ENCODE data around the gene SLC4A1AP. TPM values are rescaled to one million over a fixed set of nuclear protein-coding genes. Genes with fewer than 3 reads are reported as not detected.

Gene SLC4A1AP
- total RNA-seq, 1 donor from 2014 or later = 20.7 TPM

DNA sequence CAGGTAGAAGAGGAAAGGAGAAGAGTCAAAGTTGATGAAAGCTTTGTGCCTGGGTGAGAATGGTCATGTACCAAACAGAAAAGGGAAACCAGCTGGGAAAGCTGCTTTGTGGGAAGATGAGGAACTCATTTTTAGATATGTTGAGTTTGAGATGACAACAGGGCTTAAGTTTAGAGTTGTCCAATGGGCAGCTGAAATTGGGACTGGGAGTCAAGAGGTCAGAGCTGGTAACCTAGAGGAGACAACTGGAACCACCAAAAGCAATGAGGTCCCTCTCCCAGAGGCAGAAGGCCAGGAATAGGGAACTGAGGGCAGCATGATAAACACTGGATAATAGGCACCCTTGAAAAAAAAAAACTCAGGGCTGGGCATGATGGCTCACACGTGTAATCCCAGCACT is 48.8 kb downstream of the SLC4A1AP start:
- no peak for ATAC-seq
- DNase-seq (ENCODE audit: low spot score) = no peak

DNA sequence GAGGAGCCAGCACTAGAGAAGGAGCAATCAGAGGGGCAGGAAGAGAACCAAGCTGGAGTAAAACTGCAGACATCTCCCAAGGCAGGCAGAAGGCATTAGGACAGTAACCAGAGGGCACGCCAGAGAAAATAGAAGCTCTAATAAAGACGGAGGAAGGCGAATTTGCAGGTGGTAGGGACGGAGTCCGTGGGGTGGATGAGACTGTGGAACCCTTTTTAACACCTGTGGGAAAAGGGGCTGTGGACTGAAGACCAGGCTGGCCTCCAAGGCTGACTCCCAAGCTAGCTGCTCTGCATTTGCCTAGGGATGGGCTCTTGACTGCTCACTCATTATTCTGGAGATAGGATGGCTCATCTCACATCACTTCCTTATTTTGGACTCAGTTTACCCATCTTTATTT is 49.5 kb downstream of the SLC4A1AP start:
- ATAC-seq (no peak), DNase-seq (ENCODE audit: low spot score) (no peak)
- intact Hi-C loops (cut with DNase I) = no loop called here

More for the DNA sequence above, 48.8 kb downstream of the SLC4A1AP start:
- intact Hi-C loops (cut with DNase I) = no loop called here

DNA sequence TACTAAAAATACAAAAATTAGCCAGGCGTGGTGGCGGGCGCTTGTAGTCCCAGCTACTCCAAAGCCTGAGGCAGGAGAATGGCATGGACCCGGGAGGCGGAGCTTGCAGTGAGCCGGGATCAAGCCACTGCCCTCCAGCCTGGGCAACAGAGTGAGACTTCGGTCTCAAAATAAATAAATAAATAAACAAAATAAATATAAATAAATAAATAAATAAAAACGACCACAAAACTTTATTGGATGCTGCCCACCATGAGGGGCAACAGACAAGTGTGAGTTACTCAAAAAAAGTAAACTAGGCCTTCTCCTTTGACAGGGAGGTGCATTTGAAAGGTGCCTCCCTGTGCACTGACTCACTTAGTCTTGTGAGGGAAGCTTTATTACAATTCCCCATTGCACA is 50.4 kb downstream of the SLC4A1AP start:
- ATAC-seq = no peak
- DNase-seq (ENCODE audit: low spot score) = no peak
- intact Hi-C loops (cut with DNase I) = no loop called here

DNA sequence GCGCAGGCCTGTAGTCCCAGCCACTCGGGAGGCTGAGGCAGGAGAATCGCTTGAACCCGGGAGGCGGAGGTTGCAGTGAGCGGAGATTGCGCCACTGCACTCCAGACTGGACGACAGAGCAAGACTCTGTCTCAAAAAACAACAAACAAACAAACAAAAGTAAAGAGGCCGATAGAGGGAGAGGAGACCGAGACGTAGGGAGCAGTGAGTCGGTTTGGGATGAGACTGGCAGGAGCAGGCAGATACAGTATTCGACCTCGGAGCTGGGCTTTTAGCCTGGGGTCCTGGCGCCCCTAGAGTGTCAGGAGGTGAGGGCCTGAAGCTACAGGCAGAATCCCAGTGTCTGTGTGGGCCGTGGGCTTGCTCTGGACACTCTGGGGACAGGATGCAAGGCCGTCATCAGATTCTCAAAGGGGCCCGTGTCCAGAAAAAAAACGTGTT is 51.2 kb downstream of the SLC4A1AP start:
- DNase-seq (ENCODE audit: low spot score) (no peak), ATAC-seq (peak; percentile 16)
- intact Hi-C loops (cut with DNase I) = no loop called here

DNA sequence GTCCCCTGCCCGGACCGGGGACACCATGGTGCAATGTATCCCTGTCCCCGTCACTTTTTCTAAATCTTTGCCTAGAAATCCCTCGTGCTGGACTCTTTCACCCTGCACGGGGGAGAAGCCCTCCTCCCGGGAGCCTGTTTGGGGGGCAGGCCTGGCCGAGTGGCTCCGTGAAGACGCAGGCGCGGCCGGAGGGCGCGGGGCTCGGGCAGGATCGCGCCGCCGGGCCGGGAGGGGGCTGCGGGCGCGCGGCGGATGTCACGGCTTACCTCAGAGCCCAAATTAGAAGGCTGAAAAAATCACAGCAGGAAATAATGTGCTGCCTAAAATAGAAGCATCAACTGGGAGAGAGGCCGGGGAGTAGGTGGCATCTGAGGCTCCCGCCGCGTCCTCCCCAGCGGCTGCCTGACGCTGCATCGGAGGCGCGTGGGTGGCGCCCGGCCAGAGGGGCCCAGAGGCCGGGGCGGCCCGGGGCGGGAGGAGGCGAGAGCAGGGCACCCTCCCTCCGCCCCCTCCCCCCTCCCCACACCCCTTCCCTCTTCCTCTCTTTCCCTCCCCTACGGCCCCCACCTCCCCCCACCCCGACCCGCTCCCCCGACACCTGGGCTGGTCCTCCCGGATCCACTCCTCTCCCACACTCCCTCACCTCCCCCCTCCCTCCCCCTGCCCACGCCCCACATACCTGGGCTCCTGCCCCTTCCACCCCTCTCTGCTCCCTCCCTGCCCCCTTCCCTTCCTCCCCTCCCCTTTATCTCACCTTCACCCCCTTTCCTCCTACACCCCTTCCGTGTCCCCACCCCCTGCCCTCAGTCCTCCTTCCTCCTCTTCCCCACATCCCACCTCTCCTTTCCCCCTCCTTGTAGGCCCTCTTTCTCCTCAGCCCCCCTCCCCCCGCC is 51.9 kb downstream of the SLC4A1AP start:
- peak; percentile 82 for ATAC-seq
- peak; percentile 71 for DNase-seq (ENCODE audit: low spot score)
- intact Hi-C loops (cut with DNase I) = no loop called here

DNA sequence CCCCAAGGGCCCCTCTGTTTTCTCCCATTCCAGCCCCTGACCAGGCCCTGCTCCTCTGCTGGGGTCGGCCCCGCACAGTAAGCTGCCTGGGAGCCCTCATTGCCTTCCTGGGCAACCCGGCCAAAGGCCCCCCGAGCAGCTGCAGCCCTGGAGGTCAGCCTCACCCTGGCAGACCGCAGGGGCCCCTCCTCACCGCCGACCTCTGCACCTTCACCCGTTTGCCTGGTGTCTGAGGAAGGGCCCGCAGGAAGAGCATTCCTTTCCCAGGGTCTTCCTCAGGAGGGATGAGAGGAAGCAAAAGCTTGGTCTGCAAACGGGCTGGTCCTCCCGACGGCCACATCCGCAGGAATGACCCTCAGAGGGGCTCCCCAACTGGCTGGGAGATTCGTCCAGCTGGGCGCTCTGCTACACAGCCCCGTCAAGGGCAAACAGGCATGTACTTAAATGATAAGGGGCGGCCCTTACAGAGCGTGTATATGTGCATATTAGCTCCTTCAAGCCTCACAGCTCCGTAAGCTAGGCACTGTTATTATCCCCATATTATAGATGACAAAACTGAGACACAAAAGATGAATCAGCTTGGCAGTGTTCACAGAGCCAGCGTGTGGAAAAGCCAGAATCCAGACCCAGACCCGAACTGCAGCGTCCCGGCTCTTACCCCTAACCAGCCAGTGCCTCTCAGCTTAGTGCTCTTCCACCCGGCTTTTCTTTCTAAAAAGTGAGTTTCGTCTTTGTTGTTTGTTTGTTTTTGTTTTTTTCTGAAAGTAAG is 52.8 kb downstream of the SLC4A1AP start:
- intact Hi-C loops (cut with DNase I) = no loop called here
- DNase-seq (ENCODE audit: low spot score) (no peak), ATAC-seq (peak; percentile 23)

DNA sequence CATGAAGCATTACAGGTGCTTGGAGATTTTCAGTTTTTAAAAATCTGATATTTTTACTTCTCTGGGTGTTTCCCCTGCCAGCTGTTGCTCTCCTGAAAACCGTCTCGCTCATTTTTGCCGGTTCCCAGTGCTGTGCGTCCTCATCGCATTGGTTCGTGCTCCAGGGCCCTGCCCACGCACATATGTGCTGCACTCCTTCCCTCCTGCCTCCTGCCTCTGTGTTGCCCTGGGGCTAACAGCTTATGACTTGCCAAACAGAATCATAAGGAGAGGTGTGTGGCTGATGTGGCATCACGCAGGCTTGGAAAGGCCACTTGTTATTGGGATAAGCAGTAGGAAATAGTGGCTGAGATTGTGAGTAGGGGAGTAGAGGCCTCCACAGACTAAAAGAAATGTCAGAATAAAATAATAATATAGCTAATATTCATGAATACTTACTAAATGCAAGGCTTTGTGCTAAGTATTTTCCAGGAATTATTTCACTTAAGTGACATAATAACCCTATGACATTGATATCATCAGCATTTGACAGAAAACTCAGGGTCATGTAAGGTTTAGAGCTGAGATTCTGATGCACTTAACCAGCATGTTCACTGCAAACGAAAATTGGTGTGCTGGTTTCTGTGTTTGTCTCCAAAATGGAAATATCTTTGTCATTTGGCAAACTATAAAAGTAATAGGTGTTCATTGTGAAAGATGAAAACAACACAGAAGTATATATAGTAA is 53.5 kb downstream of the SLC4A1AP start:
- no peak for DNase-seq (ENCODE audit: low spot score)
- peak; percentile 50 for ATAC-seq
- intact Hi-C loops (cut with DNase I) = no loop called here

DNA sequence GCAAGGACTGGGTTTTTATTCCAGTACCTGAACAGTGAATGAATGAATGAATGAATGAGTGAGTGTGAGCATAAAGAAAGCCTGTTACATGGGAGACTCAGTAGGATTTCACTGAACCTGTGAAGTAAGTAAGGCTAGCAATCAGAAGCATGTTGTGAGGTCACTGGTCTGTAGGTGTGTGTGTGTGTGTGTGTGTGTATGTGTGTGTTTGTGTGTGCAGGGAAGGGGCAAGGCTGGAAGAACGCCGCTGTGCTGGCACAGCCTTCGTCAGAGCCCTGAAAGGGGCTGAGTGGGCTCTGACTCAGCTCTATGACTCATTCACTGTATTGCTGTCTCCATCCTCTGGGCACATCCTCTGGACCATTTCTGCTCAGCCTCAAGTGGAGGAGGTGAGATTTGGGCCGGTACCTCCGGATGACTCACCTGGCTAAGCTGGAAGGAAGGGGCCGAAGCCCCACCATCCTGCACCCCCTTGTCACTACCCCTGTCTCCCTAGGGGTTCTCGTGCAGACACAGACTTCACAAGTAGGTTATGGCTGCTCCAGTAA is 56.4 kb downstream of the SLC4A1AP start:
- intact Hi-C loops (cut with DNase I) = loop anchor here (10.0 kb wide), 1 partner anchor 685 kb away; no protein-coding TSS in a partner anchor
- ATAC-seq (no peak), DNase-seq (ENCODE audit: low spot score) (no peak)

DNA sequence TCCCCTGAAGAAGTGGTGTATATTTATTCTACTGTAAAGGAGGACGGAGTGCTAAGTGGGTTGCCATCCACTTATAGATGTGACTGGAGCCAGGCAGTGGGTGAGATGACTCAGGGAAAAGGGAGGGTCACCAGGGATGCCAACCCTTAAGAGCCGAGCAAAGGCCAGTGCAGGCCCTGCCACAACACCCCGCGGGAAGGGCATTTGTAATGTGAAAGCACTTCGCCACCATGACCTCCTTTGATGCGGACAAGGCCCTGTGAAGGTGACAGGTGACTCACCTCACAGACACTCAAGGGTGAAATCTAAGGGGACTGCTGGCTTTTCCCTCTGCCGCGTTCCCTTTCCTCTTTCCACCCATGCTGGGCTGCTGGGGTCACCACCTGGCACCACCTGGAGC is 57.6 kb downstream of the SLC4A1AP start:
- DNase-seq (ENCODE audit: low spot score) (no peak), ATAC-seq (no peak)
- intact Hi-C loops (cut with DNase I) = loop anchor here (10.0 kb wide), 1 partner anchor 683 kb away; no protein-coding TSS in a partner anchor

DNA sequence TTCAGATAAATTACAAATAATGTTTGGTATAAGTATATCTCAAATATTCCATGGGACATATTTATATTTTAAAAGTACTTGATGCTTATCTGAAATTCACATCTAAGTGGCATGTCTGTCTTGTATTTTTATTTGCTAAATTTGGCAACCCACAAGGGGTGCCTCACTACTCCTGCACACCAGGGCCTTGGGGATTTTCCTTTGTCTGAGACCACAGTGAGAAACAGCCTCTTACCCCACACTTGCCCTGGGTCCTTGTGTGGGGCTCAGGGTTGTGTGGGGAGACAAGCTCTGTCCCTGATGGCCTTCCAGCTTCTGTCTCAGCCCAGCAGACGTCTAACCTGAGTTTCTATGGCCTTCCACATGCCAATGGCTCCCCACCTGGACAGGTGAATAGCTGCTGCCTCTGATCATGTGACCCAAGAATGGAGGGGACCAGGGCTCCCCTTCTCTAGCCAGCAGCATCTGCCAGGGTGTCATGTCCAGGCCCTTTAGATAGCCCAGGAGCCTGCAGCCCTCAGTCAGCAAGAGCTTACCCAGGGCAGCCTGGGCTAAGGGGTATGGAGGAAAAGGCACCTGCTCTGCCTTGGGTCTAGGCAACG is 58.3 kb downstream of the SLC4A1AP start:
- no peak for ATAC-seq
- intact Hi-C loops (cut with DNase I) = loop anchor here (10.0 kb wide), 1 partner anchor 683 kb away; no protein-coding TSS in a partner anchor
- DNase-seq (ENCODE audit: low spot score) = no peak

DNA sequence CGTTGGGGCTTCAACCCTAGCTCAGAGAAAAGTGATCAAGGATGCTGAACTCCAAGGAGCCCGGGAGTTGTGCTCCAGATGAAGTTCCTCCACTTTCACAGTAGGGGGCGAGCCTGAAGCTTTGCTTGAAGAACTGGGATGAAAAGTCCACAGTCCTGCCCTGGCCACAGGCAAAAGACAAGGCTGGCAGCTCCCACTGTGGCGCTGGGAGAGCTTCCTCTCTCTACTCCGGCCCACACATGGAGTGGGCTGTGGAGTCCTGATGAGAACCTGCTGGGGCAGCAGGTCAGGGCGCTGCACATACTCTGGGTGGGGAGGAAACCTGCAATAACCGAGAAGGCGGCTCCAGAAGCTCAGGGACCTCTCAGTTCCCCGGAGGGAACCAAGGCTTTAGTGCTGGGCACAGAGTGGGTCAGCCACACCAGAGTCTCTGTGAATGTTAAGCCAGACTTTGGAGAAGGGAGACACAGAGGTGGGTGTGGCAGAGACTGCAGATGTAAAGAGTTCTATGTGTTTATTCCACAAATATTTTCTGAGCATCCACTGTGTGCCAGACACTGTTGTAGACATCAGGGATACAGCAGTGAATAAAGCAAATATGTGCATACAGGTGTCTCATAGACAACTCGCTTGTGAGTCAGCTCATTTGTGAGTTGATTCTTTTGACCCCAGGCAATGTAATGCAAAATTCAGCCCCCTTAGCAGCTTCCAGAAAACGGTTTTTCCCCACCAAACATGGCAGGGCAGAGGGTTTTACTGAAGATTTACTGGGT is 59.9 kb downstream of the SLC4A1AP start:
- intact Hi-C loops (cut with DNase I) = loop anchor here (10.0 kb wide), 1 partner anchor 681 kb away; no protein-coding TSS in a partner anchor
- DNase-seq (ENCODE audit: low spot score) (peak; percentile 83), ATAC-seq (peak; percentile 83)

DNA sequence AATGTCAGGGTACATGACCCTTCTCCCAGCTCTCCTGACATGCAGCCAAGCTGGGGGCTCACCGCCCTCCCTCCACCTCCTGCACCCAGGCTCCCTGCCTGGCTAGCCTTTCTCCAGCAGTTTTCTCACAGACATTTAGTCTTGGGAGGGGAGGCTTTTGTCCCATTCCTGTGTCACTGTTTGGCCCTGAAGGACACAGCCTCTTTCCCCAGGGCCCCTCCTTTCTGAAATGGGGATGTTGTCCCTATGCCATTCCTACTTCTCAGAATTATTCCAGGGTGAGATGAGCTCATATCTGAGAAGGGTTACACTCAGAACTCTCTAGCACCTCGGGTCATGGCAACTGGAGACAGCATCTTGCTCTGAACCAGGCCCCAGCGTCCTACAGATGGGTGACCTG is 60.5 kb downstream of the SLC4A1AP start:
- ATAC-seq (no peak), DNase-seq (ENCODE audit: low spot score) (no peak)
- intact Hi-C loops (cut with DNase I) = loop anchor here (10.0 kb wide), 1 partner anchor 681 kb away; no protein-coding TSS in a partner anchor

DNA sequence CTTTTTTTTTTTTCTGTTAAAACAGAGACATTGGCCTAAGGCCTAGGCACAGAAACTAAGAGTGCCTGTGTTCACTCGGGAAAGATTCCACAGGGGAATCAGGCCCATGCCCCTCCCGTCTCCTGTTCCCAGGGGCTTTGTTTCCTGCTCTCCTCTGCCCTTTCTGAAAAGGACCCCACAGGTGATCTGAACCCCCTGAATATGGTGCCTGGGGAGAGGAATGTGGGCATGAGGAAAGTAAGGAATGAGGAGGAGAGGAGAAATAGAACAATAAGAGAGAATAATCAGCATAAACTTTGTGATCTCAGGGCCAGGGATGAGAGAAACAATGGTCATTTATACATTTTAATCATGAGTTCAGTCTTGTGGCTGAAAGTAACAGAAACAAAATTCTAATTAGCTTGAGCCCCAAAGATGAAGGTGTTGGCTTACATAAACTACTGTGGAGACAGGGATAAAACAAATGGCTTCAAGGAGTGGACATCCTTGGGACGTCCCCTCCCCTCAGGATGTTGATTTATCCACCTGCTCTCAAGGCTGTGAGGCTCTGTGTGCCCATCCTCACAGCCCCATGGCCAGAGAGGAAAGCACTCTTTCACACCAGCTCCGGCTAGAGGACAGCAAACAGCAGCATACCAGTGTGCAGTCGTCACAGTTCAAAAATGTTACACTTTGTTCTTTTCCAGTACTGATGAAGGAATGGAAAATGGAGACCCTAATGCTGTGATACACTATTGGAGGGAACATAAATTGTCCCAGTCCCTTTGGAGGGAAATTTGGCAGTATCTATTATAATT is 61.4 kb downstream of the SLC4A1AP start:
- ATAC-seq = peak; percentile 69
- intact Hi-C loops (cut with DNase I) = loop anchor here (10.0 kb wide), 1 partner anchor 680 kb away; no protein-coding TSS in a partner anchor
- no peak for DNase-seq (ENCODE audit: low spot score)

DNA sequence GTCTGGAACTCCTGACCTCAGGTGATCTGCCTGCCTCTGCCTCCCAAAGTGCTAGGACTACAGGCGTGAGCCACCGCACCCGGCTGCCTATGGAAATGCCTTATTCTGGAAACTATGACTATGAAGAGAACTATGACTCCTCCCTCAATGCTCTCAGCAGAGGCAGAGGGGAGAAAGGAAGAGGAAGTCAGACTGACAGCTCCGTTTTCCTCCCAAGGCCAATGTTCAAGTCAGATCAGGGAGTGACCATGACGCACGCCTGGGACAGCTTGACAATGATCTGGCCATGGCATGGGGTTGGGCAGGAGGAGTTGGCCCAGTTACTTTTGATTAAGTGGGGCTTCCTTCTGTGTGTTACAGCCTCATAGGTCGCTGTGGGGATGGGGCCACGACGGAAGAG is 63.6 kb downstream of the SLC4A1AP start:
- DNase-seq (ENCODE audit: low spot score) = no peak
- ATAC-seq = no peak

DNA sequence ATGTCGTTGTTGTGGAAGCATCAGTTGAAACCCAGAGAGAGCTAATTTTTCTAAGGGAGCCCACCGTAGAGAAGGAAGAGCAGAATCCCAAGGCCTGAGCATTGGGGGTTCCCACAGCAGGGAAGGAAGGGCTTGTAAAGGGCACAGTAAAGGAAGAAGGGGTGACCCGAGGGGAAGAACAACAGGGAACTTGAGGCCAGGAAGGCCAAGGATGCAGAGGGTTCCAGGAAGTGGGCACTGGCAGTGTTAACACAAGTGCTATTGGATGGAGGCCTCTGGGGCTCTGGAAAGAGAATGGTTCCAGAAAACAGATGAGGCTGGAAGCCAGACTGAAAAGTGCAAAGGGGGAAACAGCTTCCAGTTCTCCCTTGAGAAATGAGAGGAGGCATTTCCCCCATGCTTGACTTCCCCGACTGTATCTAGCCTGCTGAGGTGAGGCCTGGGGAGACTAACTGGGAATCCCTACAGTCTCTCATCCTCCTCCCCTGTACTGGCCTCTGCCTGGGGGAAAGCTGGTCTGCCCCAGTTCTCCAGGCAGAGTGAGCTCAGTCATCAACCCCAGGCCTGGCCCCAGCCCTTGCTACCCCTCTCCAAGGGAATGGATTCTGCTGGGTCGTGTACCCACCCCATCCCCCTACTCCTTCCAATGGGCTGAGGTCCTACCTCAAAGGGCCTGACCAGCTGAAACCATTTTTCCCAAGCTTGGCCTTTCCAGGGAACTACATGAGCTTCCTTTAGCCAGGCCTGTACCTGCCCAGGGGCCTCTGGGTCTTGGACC is 64.6 kb downstream of the SLC4A1AP start:
- ATAC-seq = no peak
- DNase-seq (ENCODE audit: low spot score) = no peak
- intact Hi-C loops (cut with DNase I) = loop anchor here (10.0 kb wide), 1 partner anchor 677 kb away; no protein-coding TSS in a partner anchor

More for the DNA sequence above, 63.6 kb downstream of the SLC4A1AP start:
- intact Hi-C loops (cut with DNase I) = loop anchor here (10.0 kb wide), 1 partner anchor 678 kb away; no protein-coding TSS in a partner anchor

DNA sequence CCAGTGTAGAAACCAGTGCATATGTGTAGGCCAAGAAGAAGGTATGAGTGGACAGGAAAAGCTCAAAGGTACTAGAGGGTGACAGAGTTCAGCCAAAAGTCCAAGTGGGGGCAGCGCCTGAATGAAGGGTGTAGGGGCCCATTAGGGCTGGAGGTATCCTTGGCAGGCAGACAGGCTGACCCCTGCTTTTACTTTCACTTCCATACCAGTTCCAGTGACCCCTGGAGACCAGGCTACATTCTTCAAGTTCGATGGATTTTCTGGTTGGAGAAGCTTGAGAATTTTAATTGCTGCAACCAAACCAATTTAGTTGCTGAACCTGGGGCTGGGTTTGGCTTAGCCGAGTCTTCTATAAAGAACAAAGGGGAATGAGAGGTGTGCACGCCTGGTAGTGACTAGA is 65.5 kb downstream of the SLC4A1AP start:
- intact Hi-C loops (cut with DNase I) = loop anchor here (10.0 kb wide), 1 partner anchor 676 kb away; no protein-coding TSS in a partner anchor
- ATAC-seq = no peak
- DNase-seq (ENCODE audit: low spot score) = no peak
